ENCODE data around the gene ARVCF.

The ARVCF gene

DNA sequence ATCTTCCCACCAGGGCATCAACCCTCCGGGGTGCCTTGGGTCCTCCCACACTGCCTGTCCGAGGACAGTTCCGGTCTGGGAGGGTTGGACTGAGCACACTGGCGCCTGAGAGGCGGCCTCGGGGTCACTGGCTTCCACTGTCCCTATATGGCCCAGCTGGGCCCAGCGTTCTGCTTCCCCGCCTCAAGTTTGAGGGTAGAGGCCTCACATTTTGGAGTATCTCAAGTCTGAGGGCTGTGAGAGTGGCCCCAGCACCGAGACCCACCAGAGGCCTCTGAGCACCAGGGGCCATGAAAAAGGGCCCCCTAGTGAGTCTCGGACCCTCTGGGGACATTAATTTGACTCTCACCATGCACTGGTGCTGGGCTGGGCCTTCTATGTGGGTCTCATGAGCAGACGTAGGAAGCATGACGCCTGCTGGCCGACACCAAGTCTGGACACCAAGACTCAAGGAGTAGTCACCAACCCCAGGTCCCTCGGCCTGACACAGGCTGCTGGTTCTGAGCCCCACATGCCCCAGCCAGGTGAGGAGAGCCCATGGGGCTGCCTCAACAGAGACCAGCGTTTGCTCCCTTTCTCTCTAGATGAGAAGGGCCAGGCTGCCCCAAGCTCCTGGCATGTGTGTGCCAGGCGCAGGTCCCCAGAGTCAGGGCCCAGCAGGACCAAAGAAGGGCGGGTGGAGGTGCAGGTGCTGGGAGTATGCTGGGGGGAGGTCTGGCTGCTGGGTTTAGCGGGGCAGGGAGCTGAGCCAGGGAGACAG lies 27.5 kb downstream of the ARVCF start:
- no peak for DNase-seq (ENCODE audit: insufficient read length, low spot score)
- FAIRE-seq, result no peak

DNA sequence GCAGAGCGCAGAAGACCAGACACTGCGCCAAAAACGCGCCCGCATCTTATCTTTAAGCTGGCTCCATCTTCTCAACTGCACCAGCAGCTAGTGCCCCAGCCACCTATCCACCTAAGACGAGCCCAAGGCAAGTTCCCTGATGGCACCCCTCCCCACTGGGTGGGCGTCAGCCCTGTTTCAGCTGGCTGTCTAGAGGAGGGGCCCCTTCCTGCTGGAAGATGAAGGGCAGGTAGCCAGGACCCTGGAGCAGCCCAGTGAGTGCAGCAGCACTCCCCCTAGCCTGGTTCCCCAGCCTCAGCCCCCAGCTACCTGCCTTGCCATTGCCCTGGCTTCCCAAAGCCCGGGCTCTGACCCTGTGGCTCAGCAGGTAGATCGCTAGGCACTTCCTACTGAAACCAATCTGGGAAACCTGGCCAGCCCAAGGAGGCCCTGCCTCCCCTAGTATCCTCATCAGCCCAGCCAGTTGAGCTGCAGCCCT lies 28.3 kb downstream of the ARVCF start:
- FAIRE-seq, result no peak

DNA sequence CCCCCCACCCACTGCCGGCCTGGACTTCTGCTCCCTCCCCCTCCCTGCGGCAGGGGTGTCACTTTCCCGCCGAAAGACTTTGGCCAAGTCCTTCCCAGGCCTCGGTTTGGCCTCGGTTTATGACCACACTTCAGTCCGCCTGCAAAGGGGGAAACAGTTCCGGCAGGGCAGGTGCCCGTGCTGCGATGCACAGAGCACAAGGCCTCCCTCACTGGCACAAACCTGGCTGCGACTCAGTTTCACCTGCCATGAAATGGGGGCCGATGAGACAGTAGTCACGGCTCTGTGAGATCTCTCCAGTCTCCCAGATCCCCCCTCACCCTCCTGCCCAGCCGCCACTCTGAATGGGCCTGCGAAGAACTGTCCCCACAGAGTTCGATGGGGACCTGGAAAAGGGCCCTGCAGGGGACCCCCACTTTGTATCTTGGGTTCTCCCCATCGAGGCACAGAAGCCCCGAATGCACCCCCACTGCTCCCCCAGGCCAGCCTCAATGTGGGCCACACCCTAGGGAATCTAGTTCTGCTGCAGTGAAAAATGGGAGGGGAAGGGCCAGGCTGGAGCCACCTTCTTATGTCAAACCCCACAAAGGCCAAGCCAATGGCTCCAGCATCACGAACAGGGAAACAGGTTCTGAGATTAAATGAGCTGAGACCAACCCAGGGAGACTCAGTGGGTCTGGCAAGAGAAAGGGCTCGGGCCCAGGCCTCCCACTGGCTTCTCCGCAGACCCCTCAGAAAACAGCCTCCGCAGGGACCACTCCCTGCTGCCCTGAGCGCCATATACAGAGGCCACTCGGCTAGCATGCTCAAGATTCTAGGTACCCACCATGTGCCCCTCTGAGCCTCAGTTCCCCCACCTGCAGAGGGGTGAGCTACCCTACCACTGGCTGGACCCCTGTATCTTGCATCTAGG lies 29.0 kb downstream of the ARVCF start:
- FAIRE-seq, result no peak
- no peak for DNase-seq (ENCODE audit: insufficient read length, low spot score)

More for the DNA sequence above, 28.3 kb downstream of the ARVCF start:
- no peak for DNase-seq (ENCODE audit: insufficient read length, low spot score)

DNA sequence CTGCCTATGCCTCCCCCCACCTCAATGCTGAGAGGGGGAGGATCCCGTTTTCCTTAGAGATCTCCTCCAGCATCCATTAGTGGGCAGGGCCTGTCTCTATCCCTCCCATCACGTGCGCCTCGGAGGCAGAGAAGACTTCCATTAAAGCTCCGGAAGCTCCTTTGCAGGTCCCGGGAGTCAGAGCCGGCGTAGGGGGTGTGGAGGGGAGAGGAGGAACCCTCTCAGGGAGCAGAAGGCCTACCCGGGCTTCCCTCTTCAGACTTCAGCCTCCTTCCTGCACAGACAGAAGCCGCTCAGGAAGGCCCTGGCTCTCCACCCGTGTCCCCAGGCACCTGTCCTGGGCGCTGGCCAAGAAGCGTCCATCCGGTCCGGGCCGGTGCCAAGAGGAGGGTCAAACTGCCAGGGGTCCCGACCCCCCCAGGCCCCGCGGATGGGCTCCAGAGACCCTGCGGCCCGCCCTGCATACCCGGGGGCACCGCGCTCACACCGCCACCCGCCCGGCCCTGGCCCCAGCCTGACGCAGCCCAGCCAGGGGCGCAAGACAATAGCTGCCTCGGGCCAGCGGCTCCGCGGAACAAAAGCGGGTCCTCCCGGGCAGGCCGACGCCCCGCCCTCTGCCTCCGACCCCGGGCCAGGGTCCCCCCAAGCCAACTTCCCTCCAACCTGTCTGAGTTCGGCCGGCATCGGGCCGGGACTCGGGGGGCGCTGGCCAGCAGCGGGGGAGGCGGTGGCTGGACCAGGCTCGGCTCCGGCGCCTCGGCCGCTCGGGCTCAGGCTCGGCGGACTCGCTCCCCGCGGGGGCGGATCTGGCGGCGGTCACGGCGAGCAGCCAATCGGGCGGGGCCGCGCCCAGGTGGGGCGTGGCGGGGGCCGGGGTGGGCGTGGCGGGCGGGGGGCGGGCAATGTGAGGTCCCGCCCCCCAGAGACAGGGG lies 29.9 kb downstream of the ARVCF start:
- FAIRE-seq (peak; percentile 91), DNase-seq (ENCODE audit: insufficient read length, low spot score) (peak; percentile 82)

DNA sequence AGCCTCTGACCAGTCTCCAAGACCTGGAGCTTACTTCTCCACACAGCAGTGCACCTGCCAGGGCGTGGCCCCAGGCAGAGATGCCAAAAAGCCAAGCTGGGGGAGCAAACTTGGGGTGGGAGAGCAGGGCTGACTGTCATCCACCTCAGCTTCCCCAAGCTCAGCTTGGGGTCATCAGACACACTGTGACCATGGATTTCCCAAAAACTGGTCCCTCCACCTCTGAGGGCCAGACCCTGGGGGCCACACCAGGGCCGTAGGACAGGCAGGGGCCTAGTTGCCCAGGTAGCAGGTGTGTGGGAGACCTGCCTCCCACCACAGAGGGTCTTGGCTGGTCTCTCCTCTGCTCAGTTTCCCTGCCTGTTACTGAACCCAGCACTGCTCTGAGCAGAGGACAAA lies 30.6 kb downstream of the ARVCF start:
- DNase-seq (ENCODE audit: insufficient read length, low spot score) (no peak), FAIRE-seq (no peak)

DNA sequence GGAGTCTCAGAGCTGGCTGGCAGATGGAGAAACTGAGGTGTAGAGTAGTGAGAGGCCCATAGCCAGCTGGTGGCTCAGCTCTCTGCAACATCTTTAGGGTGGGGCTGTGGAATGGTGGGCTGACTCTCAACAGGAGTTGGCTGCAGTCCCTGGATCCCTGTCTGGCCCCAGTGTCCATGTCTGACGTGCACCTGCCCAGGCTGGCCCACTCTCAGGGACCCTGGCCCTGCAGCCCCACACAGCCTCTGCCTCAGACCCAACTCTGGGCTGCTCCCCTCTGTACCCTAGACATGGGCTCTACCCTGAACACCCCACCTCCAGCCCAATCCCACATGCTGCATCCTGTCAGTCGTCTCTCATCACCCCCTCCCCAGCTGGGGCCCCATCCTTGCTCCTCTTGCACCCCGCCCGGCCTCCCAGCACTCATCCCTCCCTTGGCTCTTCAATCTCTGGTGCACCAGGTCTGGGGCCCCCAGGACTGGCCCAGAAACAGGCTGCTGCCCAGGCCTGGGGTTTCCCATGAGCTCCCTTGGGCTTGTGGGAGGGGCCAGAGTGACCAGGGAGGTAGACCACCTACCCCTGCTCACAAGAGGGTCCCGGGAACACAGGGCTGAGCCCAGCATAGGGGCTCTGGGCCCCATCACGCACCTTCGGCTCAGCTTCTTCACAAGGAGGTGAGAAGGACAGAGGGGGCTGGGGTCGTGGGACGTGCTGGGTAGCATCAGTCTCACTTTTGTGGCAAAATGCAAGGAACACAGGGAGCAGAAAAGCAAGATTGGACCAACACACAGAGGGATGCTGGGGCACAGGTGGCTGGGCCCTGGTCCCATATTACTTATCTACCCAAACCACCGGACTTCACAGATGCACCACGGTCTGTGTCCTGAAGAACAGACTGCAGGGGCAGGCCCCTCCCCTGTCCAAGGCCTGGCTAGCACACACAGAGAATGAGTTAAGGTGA lies 31.5 kb downstream of the ARVCF start:
- no peak for DNase-seq (ENCODE audit: insufficient read length, low spot score)
- FAIRE-seq, result no peak

DNA sequence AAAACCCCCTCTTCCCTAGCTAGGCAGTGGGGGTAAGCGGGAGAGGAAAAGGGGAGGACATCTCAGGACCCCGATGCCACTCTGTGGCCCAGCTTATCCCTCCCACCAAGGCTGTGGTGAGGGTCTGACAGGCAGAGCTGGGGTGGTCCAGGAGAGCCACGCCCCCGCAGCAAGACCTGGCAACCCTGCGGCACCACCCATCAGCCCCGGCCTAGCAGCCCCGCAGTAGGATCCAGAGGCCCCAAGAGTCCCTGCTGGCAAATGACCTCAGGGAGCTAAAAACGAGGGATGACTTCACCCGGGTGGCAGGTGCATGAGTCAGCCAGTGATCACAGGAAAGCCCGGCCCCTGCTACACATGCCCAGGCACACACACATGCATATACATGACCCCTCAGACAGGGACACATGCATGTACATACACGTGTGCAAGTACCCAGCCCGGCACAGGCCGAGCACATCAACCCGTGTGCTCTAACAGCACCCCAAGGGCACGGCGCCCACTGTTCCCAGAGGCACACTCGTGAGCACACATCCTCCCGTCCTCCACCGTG lies 32.3 kb downstream of the ARVCF start:
- FAIRE-seq, result peak; percentile 23

DNA sequence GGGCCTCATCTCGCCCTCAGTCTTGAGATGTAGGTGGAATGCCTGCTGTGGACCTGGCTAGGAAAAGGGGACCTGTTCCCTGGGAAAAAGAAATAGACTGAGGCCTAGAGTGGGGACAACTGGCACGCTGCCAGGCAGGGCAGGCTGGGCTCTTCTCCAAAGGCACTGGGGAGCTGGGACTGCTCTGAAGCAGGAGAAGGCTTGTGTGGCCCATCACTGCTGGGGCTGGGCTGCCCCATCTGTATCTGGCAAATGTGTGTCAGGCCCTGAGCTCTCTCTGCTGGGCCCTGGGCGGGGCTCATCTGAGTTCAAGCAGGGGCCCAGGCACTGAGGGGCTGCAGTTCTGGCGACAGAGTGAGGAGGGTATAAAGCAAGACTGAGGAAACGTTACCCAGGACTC lies 32.9 kb downstream of the ARVCF start:
- DNase-seq (ENCODE audit: insufficient read length, low spot score), result no peak
- FAIRE-seq, result no peak

More for the DNA sequence above, 32.3 kb downstream of the ARVCF start:
- peak; percentile 66 for DNase-seq (ENCODE audit: insufficient read length, low spot score)

DNA sequence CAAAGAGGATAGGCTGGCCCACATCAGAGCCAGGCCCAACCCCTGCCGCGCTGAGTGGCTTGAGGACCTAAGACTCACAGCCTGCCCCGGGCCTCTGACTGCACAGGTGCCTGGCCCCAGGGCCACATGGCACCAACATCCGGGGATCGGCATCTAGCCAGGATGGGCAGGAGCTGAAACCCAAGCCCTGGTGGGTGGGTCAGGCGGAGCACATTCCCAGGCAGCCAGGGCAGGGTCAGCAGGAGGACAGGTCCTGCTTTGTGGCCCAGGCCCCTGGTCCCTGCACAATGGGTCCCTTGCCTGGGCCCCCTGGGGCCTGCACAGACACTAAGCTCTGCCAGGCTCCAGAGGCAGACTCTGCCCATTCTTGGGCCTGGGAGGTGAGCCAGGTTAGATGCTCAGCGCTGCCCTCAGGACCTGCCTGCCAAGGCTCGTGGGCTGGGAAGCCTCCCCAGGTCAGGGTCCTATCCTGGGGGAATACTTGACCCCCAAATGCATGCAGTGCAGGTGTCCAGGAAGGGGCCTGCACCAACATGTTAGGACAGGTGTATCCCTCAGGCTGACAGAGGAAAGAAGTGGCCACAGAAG lies 33.5 kb downstream of the ARVCF start:
- FAIRE-seq, result no peak
- DNase-seq (ENCODE audit: insufficient read length, low spot score), result no peak

DNA sequence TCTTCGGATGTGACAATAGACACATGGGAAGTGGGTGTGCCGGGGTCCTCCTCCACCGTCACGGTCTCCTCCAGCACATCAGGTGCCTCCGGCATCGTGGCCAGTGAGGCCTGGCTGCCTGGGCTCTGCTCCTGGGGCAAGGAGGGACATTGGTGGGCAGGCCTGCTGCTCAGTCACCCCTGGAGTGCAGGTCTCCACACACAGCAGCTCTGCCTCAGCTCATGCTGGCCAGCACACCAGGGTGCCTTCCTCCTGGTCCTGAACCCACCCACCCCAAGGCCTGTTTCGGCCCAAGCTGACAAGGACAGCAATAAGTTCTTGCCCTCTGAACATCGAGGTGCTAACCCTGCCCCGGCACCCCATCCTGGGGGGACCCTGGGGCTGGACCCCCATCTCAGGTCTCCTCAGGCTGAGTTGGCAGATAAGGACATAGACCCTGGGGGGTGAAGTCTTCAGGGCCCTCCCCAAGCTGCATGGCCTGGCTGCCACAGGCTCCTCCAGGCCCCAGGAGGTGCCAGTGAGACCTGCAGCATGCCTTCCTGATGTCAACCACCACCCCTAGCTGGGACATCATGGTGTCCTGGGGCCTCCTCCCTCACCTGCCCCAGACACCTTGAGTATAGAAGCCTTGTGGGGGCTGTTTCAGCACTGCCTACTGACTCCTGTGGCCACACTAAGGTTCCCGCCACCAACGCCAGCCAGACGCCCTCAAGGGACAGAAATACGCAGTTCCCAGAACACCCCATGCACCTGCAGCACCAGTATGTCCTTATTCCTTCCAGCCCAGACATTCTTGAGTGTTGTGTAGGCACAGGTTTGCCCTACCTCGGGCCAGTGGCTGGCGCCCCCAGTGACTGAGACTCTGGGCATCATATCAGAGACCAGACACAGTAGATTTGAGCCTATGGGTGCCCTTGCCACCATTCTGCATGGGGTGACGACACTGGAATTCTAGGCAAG lies 34.4 kb downstream of the ARVCF start:
- DNase-seq (ENCODE audit: insufficient read length, low spot score) (no peak), FAIRE-seq (no peak)

DNA sequence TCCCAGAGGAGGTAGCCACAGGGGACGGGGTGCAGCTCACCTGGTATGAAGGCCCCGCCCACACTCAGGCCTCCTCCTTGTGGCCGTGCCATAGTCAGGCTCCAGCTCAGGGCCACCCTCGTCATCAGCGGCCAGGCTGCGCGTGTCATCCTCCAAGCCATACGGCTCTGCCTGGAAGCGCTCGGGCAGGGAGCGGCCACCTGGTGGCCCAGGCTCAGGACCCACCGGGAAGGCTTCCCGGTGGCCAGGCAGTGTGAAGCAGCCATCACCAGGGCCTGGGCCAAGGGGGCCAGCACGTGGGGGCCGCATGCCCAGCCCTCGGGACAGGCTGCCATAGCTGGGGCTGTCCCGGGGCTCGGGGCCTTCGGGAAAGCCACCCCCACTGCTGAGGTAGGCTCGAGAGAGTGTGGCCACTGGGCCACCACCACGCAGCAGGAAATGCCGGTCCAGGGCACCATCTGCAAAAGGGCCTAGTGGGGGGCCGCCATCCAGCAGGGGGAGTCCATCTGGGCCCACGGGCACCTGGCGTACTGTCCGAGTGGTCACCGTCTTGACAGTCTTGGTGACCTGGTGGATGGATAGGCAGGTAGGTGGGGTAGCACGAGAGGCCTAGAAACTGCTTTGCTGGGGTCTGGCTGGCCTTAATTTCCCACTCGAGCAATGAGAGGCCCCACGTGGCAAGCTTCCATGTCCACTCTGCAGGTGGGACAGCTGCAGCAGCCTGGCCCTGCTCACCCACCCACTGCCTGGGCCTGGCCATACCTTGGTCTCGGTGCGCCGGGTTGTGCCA lies 35.3 kb downstream of the ARVCF start:
- no peak for FAIRE-seq
- DNase-seq (ENCODE audit: insufficient read length, low spot score), result no peak

DNA sequence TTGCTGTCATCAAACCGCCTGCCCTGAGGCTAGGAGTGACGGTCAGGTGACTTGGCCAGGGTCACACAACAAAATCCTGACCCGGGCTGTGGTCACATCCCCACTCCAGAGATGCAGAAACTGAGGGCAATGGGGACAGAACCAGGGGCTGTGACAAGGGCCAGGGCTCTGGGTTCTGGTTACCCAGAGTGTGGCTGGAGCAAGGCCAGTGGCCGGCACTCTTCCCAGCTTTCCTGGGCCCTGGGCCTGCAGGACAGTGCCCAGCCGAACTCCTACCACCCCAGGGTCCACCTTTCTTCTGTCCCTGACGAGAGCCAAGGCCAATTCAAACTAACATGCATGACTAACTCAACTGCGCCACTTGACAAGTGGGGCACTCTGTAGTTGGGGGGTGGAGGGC lies 35.9 kb downstream of the ARVCF start:
- FAIRE-seq (no peak), DNase-seq (ENCODE audit: insufficient read length, low spot score) (no peak)

DNA sequence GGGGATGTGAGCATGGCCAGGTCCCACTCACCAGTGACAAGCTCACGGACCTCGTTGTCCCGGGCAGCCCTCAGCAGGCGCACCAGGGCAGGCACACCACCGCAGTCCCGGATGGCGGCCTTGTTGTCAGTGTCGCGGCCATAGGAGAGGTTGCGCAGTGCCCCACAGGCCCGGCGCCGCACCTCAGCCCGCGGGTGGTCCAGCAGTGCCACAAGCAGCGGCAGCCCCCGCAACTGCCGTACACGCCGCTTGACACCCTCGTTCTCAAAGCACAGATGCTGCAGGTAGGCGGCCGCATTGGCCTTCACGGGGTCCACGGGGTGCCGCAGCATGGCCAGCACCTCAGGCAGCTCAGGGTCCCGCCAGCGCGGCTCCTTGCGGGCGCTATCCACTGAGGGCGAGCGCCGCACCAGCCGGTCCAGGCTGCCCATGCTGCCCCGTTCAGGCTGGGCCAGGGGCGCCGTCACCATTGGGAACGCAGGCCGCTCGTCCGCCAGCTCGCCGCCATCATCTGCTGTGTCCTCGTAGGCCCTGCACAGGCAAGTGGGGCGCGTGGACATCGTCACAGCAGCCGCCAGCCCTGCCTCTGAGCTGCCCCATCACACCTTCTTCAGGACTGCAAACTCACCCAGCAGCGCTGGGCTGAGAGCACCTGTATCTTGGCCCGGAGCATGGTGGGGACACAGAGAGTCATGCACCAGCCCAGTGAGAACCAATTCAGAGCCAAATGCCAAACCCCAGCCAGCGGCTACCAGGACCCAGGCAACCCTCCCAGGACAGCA lies 36.7 kb downstream of the ARVCF start:
- DNase-seq (ENCODE audit: insufficient read length, low spot score) (no peak), FAIRE-seq (no peak)

DNA sequence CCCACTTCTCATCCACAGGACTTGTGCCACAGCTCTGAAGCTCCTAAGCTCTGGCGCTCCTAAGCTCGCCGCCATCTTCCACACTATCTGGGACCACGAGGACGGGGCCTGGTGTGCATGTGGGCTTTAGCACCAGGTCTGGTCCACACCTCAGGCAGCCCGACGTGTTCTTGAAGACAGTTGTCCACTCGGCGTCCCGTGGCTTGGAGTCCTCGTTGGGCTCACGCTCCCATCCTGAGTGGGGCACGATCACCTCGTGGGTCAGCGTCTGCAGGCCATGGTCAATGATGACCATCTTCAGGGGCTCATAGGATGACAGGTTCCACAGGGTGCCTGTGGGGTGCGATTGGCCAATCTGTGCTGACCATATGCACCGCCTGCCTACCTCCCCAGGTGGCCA lies 37.9 kb downstream of the ARVCF start:
- FAIRE-seq (no peak), DNase-seq (ENCODE audit: insufficient read length, low spot score) (no peak)

DNA sequence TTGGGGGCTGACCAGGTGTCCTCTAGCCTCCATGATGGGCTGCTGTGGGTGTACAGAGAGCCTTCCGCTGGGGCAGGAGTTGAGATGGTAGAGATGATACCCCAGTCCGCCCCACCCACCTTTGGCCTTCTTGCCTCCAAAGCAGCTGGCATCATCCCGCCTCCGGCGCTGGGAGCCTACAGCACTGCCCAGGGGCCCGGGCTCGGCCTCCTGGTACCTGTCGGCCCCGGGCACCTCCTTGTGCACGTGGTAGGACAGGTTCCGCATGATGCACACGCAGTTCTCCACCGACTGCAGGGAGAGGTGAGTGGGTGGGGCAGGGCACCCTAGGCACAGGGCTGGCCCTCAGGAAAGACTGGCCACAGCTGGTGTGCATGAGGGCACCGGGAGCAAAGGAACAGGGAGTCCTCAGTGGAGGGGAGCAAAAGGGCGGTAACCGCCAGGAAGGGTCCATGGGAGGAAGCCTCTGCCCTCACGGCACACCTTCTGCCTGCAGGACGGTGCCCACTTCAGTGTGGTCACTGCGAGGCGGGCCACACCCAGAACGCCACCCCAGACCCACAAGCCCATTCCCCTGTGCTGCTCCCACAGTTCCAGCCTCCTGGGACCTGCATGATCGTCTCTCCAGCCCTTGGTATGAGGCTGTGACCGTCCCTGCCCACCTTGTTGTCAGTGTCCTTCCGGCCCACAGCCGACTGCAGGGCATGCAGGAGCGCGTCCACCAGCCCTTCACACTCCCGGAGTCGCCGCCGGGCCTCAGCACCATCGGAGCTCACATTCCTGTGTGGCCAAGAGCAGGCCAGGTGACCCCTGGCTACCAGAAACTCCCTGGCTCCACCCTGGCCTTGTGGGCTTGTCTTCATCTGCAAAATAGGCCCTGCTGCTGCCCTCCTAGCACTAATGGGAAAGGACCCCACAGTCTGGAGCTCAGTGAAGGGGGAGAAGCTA lies 39.1 kb downstream of the ARVCF start:
- FAIRE-seq (no peak), DNase-seq (ENCODE audit: insufficient read length, low spot score) (no peak)

Measured in HTR-8/SVneo (cell line).